Hindlimb muscle (tissue), 1 donor: ENCODE data around the gene CLDN22. TPM values are rescaled to one million over a fixed set of nuclear protein-coding genes. Genes with fewer than 3 reads are reported as not detected.

Source experiments
- DNase-seq: peaks from one replicate; pipeline ENCODE4 v3.0.0-alpha.2; 2013
- polyA plus RNA-seq: library from polyadenylated mRNA; unstranded; fragments of 120-200 nt; gene quantifications from one replicate; pipeline ENCODE4 v1.2.1, GENCODE V29; 2013; ENCODE audit not compliant: insufficient read length

CLDN22 gene
- polyA plus RNA-seq, 1 donor: not detected

GRCh38 chr4:183272384-183272783 is 47.7 kb downstream of the CLDN22 start:
- DNase-seq: no peak

- DNase-seq: no peak
These were observed 51.5 kb downstream of the CLDN22 start for GRCh38 chr4:183268556-183268955.

Other genes with a start within 250 kb of the CLDN22 start
- 21.1 TPM for gene WWC2, start 221.0 kb downstream of the CLDN22 start, polyA plus RNA-seq
- gene CLDN24, start 2.1 kb upstream of the CLDN22 start, polyA plus RNA-seq: not detected
- 16.0 TPM for gene CDKN2AIP, start 124.4 kb upstream of the CLDN22 start, polyA plus RNA-seq
- gene ING2, start 184.8 kb upstream of the CLDN22 start, polyA plus RNA-seq: 15.3 TPM